DND-41 (cell line): Measurements from ENCODE around the gene MT1G.

ENCODE experiments used
- CTCF ChIP-seq: IDR thresholded peaks from 2 replicates; pipeline ENCODE4 v1.5.1; 2012; ENCODE audit warnings: borderline replicate concordance, low read length, moderate library complexity, mild to moderate bottlenecking; ENCODE audit not compliant: poor library complexity, severe bottlenecking; ENCODE audit errors: extremely low read depth
- EZH2 ChIP-seq: IDR thresholded peaks from 3 replicates; pipeline ENCODE4 v1.6.1; 2012; ENCODE audit warnings: borderline replicate concordance, low read depth, mild to moderate bottlenecking, moderate library complexity, low read length, inconsistent platforms; ENCODE audit not compliant: severe bottlenecking

GRCh38 chr16:56637814-56638750 lies 29.8 kb downstream of the MT1G start, which contains the start of gene MT1A:
- no peak for TF ChIP-seq EZH2
- no peak for TF ChIP-seq CTCF
